CD4-positive, alpha-beta T cell treated with Interleukin-21 for 1 hour (primary cell): Measurements from ENCODE around the gene METAP2.

Experiments
- DNase-seq: peaks from one replicate; pipeline ENCODE4 v3.0.0-alpha.2; 2020

Gene METAP2

GRCh38 chr12:95553197-95553943 lies 79.4 kb downstream of the METAP2 start:
- no peak for DNase-seq

- no peak for DNase-seq
Measured at GRCh38 chr12:95554532-95555071, 80.7 kb downstream of the METAP2 start.

- no peak for DNase-seq
Measured at GRCh38 chr12:95557625-95558024, 83.7 kb downstream of the METAP2 start.
